Prostate gland (tissue), 2 donors: Measurements from ENCODE around the gene CLTB. TPM values are rescaled to one million over a fixed set of nuclear protein-coding genes. Genes with fewer than 3 reads are reported as not detected.

Source experiments
- DNase-seq: peaks from one replicate; pipeline ENCODE4 v3.0.0-alpha.2; 2019; ENCODE audit warnings: low spot score
- H3K27ac ChIP-seq, 2 donors: fragments of 200-600 bp; sonication (generic); 2 replicates each; pipeline ENCODE4 v1.5.1; 2017 to 2019
- H3K27me3 ChIP-seq: fragments of 200-600 bp; sonication (generic); replicated peaks from 2 replicates; pipeline ENCODE4 v1.5.1; 2019; ENCODE audit not compliant: insufficient read depth
- H3K36me3 ChIP-seq, 2 donors: fragments of 200-600 bp; sonication (generic); 1 replicate in 1 of 2; 2 replicates in 1 of 2; pipeline versions ENCODE4 v1.5.1 to v1.8.1; 2017 to 2019
- H3K4me1 ChIP-seq: fragments of 200-600 bp; sonication (generic); replicated peaks from 2 replicates; pipeline ENCODE4 v1.5.1; 2019
- H3K4me3 ChIP-seq, 2 donors: fragments of 200-600 bp; sonication (generic); 2 replicates each; pipeline ENCODE4 v1.5.1; 2017 to 2019
- H3K9me3 ChIP-seq: fragments of 200-600 bp; sonication (generic); 2 replicates; pipeline ENCODE4 v1.5.1; 2017
- CTCF ChIP-seq, 4 experiments: fragments of 200-600 bp in 2 of 4; fragments of 450-650 bp in 2 of 4; sonication (generic) in 2 of 4; IDR thresholded peaks; 1 replicate in 3 of 4; 2 replicates in 1 of 4; pipeline ENCODE4 v1.5.1; 2016 to 2019; ENCODE audit warnings: antibody characterized with exemption in 4 of 4, mild to moderate bottlenecking in 2 of 4, moderate library complexity in 2 of 4
- POLR2A ChIP-seq: fragments of 450-650 bp; IDR thresholded peaks from one replicate; pipeline ENCODE4 v1.6.1; 2016; ENCODE audit warnings: antibody characterized with exemption, mild to moderate bottlenecking
- POLR2AphosphoS5 ChIP-seq: sonication (generic); formaldehyde crosslinking; IDR thresholded peaks from one replicate; pipeline ENCODE4 v1.6.1; 2017; ENCODE audit warnings: antibody characterized with exemption
- WGBS: methylation state at CpG from one replicate; pipeline ENCODE4 v1.1.5; 2018; 5-methylcytosine and 5-hydroxymethylcytosine counted together
- intact Hi-C: fragments of 100-400 bp; cut with DNase I; formaldehyde crosslinking; loops from one replicate; pipeline ENCODE4 v1.14.2; 2022
- total RNA-seq, 2 donors: library from RNA; depleted of rRNA; stranded (reverse); fragments of >200 nt; gene quantifications; one replicate each; pipeline ENCODE4 v1.1.0, GENCODE V29; 2016

CLTB gene
- total RNA-seq, 2 donors from 2014 or later, result 105 to 125 TPM

DNA sequence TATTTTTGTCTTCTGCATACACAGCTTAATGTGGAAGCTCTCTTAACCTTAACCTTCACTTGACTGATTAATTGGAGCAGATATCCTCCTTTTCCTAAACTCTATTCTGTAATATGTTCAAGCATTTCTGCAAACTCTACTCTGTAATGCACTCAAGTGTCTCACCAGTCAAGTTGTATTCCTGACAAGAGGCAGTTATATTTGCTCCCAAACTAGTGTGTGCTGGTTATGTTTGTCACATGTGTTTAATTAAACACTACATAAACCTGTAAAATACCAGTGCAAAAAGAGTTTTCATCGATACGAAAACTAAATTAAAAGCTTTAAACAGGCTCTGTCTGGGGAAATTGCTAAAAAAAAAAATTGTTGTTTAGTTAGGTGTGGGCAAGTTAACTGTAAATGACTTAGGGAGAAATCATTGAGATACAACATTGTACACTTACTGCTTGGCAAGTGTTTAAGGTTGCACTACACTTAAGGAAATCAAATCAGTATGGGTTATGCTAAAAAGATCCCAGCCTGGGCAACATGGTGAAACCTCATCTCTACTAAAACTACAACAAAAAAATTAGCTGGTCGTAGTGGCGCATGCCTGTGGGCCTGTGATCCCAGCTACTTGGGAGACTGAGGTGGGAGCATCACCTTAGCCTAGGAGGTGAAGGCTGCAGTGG lies 38.5 kb upstream of the CLTB start:
- H3K4me3 ChIP-seq, result no peak overlapping the region
- no peaks in the 10 kb centered on the region for H3K36me3 ChIP-seq
- H3K4me1 ChIP-seq, result no peaks in the 10 kb centered on the region
- no peak for TF ChIP-seq POLR2AphosphoS5
- TF ChIP-seq POLR2A, result no peak
- no peak for TF ChIP-seq CTCF (IDR thresholded peaks at IDR 0.05)
- DNase-seq, result no peak
- WGBS, result 89% methylated on average over 4 of the region's 4 CpGs
- H3K27me3 ChIP-seq, result no peaks in the 10 kb centered on the region
- H3K27ac ChIP-seq, result no peak overlapping the region
- intact Hi-C loops, result no loop called here
- no peaks in the 10 kb centered on the region for H3K9me3 ChIP-seq

GRCh38 chr5:176450077-176450476 lies 33.7 kb upstream of the CLTB start:
- Histone ChIP-seq H3K27ac (no peak overlapping the region), H3K9me3 (no peaks in the 10 kb centered on the region), H3K36me3 (no peaks in the 10 kb centered on the region), H3K4me1 (peaks cover 11% of the 10 kb centered on the region), H3K4me3 (no peak overlapping the region), H3K27me3 (no peaks in the 10 kb centered on the region)
- no peak for DNase-seq
- TF ChIP-seq CTCF (IDR thresholded peaks at IDR 0.05) (no peak), POLR2A (no peak), POLR2AphosphoS5 (no peak)
- 79% methylated on average over 1 of the region's 1 CpG for WGBS
- intact Hi-C loops, result no loop called here

DNA sequence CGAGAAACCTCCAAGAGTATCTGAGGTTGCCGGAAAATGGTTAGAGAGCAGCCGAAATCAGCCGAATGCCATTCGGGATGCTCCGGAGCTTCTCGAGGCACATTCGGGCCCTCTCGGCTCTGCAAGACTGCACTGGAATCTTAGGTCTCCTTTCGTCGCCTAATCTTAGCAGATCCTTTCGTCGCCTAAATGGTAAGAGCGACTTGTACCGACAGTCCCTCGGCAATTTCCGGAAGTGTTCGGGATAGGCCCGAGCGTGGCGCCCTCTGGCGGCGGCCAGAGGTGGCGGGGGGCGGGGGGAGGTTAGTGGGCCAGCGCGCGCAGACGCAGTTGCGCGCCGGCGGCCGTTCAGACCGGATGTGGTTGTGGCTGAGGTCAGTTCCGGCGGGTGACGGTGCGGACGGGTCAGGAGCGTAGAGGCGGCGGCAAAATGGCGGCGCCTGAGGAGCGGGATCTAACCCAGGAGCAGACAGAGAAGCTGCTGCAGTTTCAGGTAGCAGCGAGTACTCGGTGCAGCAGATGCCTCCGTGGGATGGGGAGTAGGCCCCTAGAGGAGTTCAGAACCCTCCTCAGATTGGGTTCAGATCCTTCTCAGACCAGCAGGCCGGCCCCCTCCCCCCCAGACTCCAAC lies 31.8 kb upstream of the CLTB start, which contains the start of gene FAF2:
TSS of gene FAF2 (plus strand) at position 408 of the 631 bp plus-strand sequence. CDS start at position 431, 23 bp downstream.
- intact Hi-C loops, result loop anchor here (2.0 kb wide), 2 partner anchors 31 to 89 kb away; partner anchors contain the start of genes CLTB and RNF44

DNA sequence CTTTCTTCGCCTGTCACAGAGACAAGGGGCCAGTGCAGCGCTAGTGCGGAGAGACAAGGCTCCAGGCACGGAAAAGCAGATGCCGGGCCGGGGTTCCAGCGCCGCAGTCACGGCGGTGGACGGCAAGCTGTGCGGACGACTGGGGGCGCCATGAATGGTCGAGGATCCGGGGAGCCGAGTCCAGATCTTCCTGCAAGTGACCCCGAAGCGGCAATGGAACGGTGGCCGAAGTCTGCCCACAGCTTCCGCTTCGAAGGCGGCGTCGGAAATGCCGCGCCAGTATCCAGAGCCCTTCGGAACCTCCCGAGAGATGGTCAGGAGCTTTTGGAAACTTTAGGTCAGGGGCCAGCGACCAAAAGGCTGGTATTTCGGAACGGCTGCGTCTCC lies 31.2 kb upstream of the CLTB start:
- H3K27ac ChIP-seq, result peak overlapping the region; percentile 94 to 95
- TF ChIP-seq POLR2AphosphoS5 (no peak), POLR2A (no peak), CTCF (IDR thresholded peaks at IDR 0.05) (no peak)

More for the DNA sequence above, 31.8 kb upstream of the CLTB start, which contains the start of gene FAF2:
- H3K9me3 ChIP-seq, result no peaks in the 10 kb centered on the region
- DNase-seq, result peak; percentile 96
- H3K27ac ChIP-seq, result peak within 1 kb of the TSS; percentile 94 to 95
- H3K4me3 ChIP-seq, result peak within 1 kb of the TSS; percentile 92
- H3K4me1 ChIP-seq, result peaks cover 11% of the 10 kb centered on the region
- no peaks in the 10 kb centered on the region for H3K27me3 ChIP-seq
- peak; percentile 64 for TF ChIP-seq POLR2A
- peak; percentile 98 to 100 (median 100) for TF ChIP-seq CTCF (IDR thresholded peaks at IDR 0.05)
- peak; percentile 97 for TF ChIP-seq POLR2AphosphoS5
- H3K36me3 ChIP-seq, result no peaks in the 10 kb centered on the region
- 0% methylated on average over 48 of the region's 50 CpGs for WGBS

More for the DNA sequence above, 31.2 kb upstream of the CLTB start:
- whole genome bisulfite sequencing, result under 1% methylated on average over 34 of the region's 34 CpGs
- peaks cover 11% of the 10 kb centered on the region for H3K4me1 ChIP-seq
- peak overlapping the region; percentile 92 for H3K4me3 ChIP-seq
- no peaks in the 10 kb centered on the region for H3K27me3 ChIP-seq
- H3K36me3 ChIP-seq, result no peaks in the 10 kb centered on the region
- H3K9me3 ChIP-seq, result no peaks in the 10 kb centered on the region
- DNase-seq, result peak; percentile 10
- intact Hi-C loops, result no loop called here
